Right atrium auricular region (tissue), 2 donors: Measurements from ENCODE around the gene SASS6. TPM values are rescaled to one million over a fixed set of nuclear protein-coding genes. Genes with fewer than 3 reads are reported as not detected.
A peak's percentile ranks its signal among the peaks of the same experiment; 100 is the strongest.

Source experiments
- DNase-seq: peaks from one replicate; pipeline ENCODE4 v3.0.0-alpha.2; 2019; ENCODE audit warnings: low spot score
- H3K27ac ChIP-seq, 2 donors: fragments of 200-600 bp; sonication (generic); 1 replicate in 1 of 2; 2 replicates in 1 of 2; pipeline ENCODE4 v1.5.1; 2016 to 2019
- H3K27me3 ChIP-seq, 2 donors: fragments of 200-600 bp; sonication (generic); one replicate each; pipeline versions ENCODE4 v1.5.1 to v1.6.0; 2017 to 2019
- H3K36me3 ChIP-seq: fragments of 200-600 bp; sonication (generic); one replicate; pipeline ENCODE4 v1.5.1; 2016
- H3K4me1 ChIP-seq, 2 donors: fragments of 200-600 bp; sonication (generic); one replicate each; pipeline versions ENCODE4 v1.5.1 to v1.6.0; 2017 to 2019
- H3K4me3 ChIP-seq, 2 donors: fragments of 200-600 bp; sonication (generic); 1 replicate in 1 of 2; 2 replicates in 1 of 2; pipeline ENCODE4 v1.5.1; 2017 to 2019; ENCODE audit warnings: mild to moderate bottlenecking in 1 of 2, moderate library complexity in 1 of 2
- H3K9me3 ChIP-seq, 2 donors: fragments of 200-600 bp; sonication (generic); one replicate each; pipeline ENCODE4 v1.5.1; 2019
- total RNA-seq, 2 donors: library from RNA; depleted of rRNA; stranded (reverse); fragments of >200 nt; gene quantifications; one replicate each; pipeline ENCODE4 v1.1.0, GENCODE V29; 2016
- TF ChIP-seq, protein P1 (sequence below), 2 donors: fragments of 200-600 bp; sonication (generic); IDR thresholded peaks; one replicate each; pipeline ENCODE4 v1.5.1; 2019; ENCODE audit warnings: antibody characterized with exemption in 2 of 2

Gene SASS6
- total RNA-seq, 2 donors from 2014 or later = 1.6 to 1.7 TPM

DNA sequence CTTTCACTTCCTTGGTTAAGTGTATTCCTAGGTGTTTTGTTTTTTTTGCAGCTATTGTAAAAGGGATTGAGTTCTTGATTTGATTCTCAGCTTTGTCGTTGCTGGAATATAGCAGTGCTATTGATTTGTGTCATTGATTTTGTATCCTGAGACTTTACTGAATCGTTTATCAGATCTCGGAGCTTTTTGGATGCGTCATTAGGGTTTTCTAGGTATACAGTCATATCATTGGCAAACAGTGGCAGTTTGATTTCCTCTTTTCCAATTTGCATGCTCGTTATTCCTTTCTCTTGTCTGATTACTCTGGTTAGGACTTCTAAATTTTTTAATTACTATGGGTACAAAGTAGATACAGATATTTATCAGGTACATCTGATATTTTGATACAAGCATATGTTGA, 87.5 kb downstream of the SASS6 start:
- DNase-seq = no peak
- no peaks in the 10 kb centered on the region for H3K36me3 ChIP-seq
- peaks cover 0 to 37% of the 10 kb centered on the region in 2 donors for H3K4me1 ChIP-seq
- no peak overlapping the region for H3K27ac ChIP-seq
- TF ChIP-seq, protein P1, sequence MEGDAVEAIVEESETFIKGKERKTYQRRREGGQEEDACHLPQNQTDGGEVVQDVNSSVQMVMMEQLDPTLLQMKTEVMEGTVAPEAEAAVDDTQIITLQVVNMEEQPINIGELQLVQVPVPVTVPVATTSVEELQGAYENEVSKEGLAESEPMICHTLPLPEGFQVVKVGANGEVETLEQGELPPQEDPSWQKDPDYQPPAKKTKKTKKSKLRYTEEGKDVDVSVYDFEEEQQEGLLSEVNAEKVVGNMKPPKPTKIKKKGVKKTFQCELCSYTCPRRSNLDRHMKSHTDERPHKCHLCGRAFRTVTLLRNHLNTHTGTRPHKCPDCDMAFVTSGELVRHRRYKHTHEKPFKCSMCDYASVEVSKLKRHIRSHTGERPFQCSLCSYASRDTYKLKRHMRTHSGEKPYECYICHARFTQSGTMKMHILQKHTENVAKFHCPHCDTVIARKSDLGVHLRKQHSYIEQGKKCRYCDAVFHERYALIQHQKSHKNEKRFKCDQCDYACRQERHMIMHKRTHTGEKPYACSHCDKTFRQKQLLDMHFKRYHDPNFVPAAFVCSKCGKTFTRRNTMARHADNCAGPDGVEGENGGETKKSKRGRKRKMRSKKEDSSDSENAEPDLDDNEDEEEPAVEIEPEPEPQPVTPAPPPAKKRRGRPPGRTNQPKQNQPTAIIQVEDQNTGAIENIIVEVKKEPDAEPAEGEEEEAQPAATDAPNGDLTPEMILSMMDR (IDR thresholded peaks at IDR 0.05) = no peak
- no peaks in the 10 kb centered on the region for H3K27me3 ChIP-seq
- H3K9me3 ChIP-seq = no peaks in the 10 kb centered on the region
- H3K4me3 ChIP-seq = no peak overlapping the region

- peak overlapping the region; percentile 99 for H3K27ac ChIP-seq
- H3K9me3 ChIP-seq = no peaks in the 10 kb centered on the region
- no peaks in the 10 kb centered on the region for H3K36me3 ChIP-seq
- peaks cover 0 to 44% of the 10 kb centered on the region in 2 donors for H3K4me1 ChIP-seq
- H3K27me3 ChIP-seq = no peaks in the 10 kb centered on the region
- DNase-seq = no peak
- peak overlapping the region; percentile 94 to 98 for H3K4me3 ChIP-seq
- TF ChIP-seq, protein P1 (IDR thresholded peaks at IDR 0.05) = no peak
These were observed 93.1 kb downstream of the SASS6 start for GRCh38 chr1:100039591-100039990.

- peak; percentile 74 for DNase-seq
- peak overlapping the region; percentile 99 for H3K27ac ChIP-seq
- H3K4me1 ChIP-seq = peaks cover 0 to 44% of the 10 kb centered on the region in 2 donors
- H3K9me3 ChIP-seq = no peaks in the 10 kb centered on the region
- peak overlapping the region; percentile 94 to 98 for H3K4me3 ChIP-seq
- no peaks in the 10 kb centered on the region for H3K36me3 ChIP-seq
- TF ChIP-seq, protein P1 (IDR thresholded peaks at IDR 0.05) = no peak
- no peaks in the 10 kb centered on the region for H3K27me3 ChIP-seq
These were observed 94.0 kb downstream of the SASS6 start for GRCh38 chr1:100038660-100039287.

- Histone ChIP-seq H3K27ac (peak overlapping the region; percentile 99), H3K4me3 (peak overlapping the region; percentile 94 to 98), H3K27me3 (no peaks in the 10 kb centered on the region), H3K4me1 (peaks cover 0 to 44% of the 10 kb centered on the region in 2 donors), H3K36me3 (no peaks in the 10 kb centered on the region), H3K9me3 (no peaks in the 10 kb centered on the region)
- DNase-seq = peak; percentile 90
- TF ChIP-seq, protein P1 (IDR thresholded peaks at IDR 0.05) = no peak
These were observed 94.6 kb downstream of the SASS6 start for GRCh38 chr1:100037927-100038659.

DNA sequence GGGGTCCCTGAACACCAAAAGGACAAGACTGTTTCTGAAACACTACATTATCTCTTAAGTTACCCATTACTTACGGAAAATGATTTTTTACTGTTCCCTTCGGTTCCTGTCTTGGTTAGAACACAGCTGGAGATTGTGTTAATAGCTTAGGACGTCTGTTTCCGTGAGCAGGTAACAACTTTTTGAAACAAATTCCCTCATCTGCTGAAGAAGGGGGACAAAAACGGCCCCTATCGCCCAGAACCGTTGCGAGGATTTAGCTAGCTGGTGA, 95.1 kb downstream of the SASS6 start:
- Histone ChIP-seq H3K9me3 (no peaks in the 10 kb centered on the region), H3K36me3 (no peaks in the 10 kb centered on the region), H3K4me3 (peak overlapping the region; percentile 94 to 98), H3K4me1 (peaks cover 0 to 40% of the 10 kb centered on the region in 2 donors), H3K27me3 (no peaks in the 10 kb centered on the region), H3K27ac (peak overlapping the region; percentile 99)
- TF ChIP-seq, protein P1 (IDR thresholded peaks at IDR 0.05) = no peak
- no peak for DNase-seq
